ENCODE measurements around the gene TFE3. TPM values are rescaled to one million over a fixed set of nuclear protein-coding genes. Genes with fewer than 3 reads are reported as not detected.

Gene TFE3
- total RNA-seq: 55.4 and 62.0 TPM in 2 replicates

GRCh38 chrX:49043220-49043986 is at the start of gene TFE3:
TFE3 (minus strand) TSS chrX:49043357; CDS start chrX:49043226, 131 bp downstream.

GRCh38 chrX:49079489-49080428 is 36.6 kb upstream of the TFE3 start, which contains the start of gene WDR45:
WDR45 (minus strand) TSS chrX:49079887; CDS start chrX:49078095, 1,792 bp downstream.

GRCh38 chrX:49073601-49074575 is 30.7 kb upstream of the TFE3 start, which contains the start of gene PRAF2:
PRAF2 (minus strand) TSS chrX:49074002; CDS start chrX:49073987, 15 bp downstream.

GRCh38 chrX:49058794-49059193 is 15.6 kb upstream of the TFE3 start, which contains the start of gene CCDC120:
CCDC120 (plus strand) TSS chrX:49058999; CDS start chrX:49062042, 3,043 bp downstream.

GRCh38 chrX:49002091-49002935 is 40.8 kb downstream of the TFE3 start, which contains the start of gene GRIPAP1:
GRIPAP1 (minus strand) TSS chrX:49002264; CDS start chrX:49002229, 35 bp downstream.

Small RNAs within 50 kb of the gene (small RNA-seq; reads per million reads assigned to genes)
- gene RNU4-52P: not detected

Other genes starting within 250 kb of the TFE3 start
- gene HDAC6, start 241.3 kb downstream of the TFE3 start, total RNA-seq: 75.8 and 79.6 TPM in 2 replicates
- gene ERAS, start 216.8 kb downstream of the TFE3 start, total RNA-seq: not detected in 2 replicates
- 13.1 and 27.1 TPM in 2 replicates for gene PCSK1N, start 207.7 kb downstream of the TFE3 start, total RNA-seq
- 58.8 and 60.9 TPM in 2 replicates for gene TIMM17B, start 145.6 kb downstream of the TFE3 start, total RNA-seq
- 47.9 and 62.4 TPM in 2 replicates for gene PQBP1, start 145.4 kb downstream of the TFE3 start, total RNA-seq
- gene SLC35A2, start 131.7 kb downstream of the TFE3 start, total RNA-seq: 20.8 and 35.4 TPM in 2 replicates
- gene PIM2, start 124.3 kb downstream of the TFE3 start, total RNA-seq: 5.9 and 8.5 TPM in 2 replicates
- gene OTUD5, start 85.8 kb downstream of the TFE3 start, total RNA-seq: 34.5 and 40.6 TPM in 2 replicates
- 0.11 and 0.39 TPM in 2 replicates for gene KCND1, start 71.5 kb downstream of the TFE3 start, total RNA-seq
- gene GRIPAP1, start 41.1 kb downstream of the TFE3 start, total RNA-seq: 13.3 and 15.3 TPM in 2 replicates
- 8.2 and 9.3 TPM in 2 replicates for gene CCDC120, start 15.6 kb upstream of the TFE3 start, total RNA-seq
- 19.0 and 19.2 TPM in 2 replicates for gene PRAF2, start 30.6 kb upstream of the TFE3 start, total RNA-seq
- 56.1 and 61.8 TPM in 2 replicates for gene WDR45, start 36.5 kb upstream of the TFE3 start, total RNA-seq
- gene GPKOW, start 80.4 kb upstream of the TFE3 start, total RNA-seq: 13.3 and 13.9 TPM in 2 replicates
- 16.3 and 21.6 TPM in 2 replicates for gene MAGIX, start 119.4 kb upstream of the TFE3 start, total RNA-seq
- 35.3 and 60.5 TPM in 2 replicates for gene PLP2, start 128.5 kb upstream of the TFE3 start, total RNA-seq
- gene PRICKLE3, start 143.0 kb upstream of the TFE3 start, total RNA-seq: 11.4 and 14.3 TPM in 2 replicates
- under 0.01 TPM in 1 of 2 replicates, not detected in the other for gene SYP, start 156.8 kb upstream of the TFE3 start, total RNA-seq
- not detected in 2 replicates for gene CACNA1F, start 190.0 kb upstream of the TFE3 start, total RNA-seq
- 10.6 and 19.6 TPM in 2 replicates for gene CCDC22, start 192.1 kb upstream of the TFE3 start, total RNA-seq
- 0.54 TPM in 1 of 2 replicates, not detected in the other for gene FOXP3, start 221.4 kb upstream of the TFE3 start, total RNA-seq
- gene PPP1R3F, start 226.4 kb upstream of the TFE3 start, total RNA-seq: 6.3 and 12.6 TPM in 2 replicates

Measured in placental epithelial cell (primary cell).